ENCODE data around the gene PRAMEF12. TPM values are rescaled to one million over a fixed set of nuclear protein-coding genes. Genes with fewer than 3 reads are reported as not detected.
"Not testable (repeated sequence)": the region's sequence is repeated elsewhere in the genome, so short reads cannot be mapped to it uniquely, and the experiment has no call there.

PRAMEF12 gene
- total RNA-seq, 1 experiment from 2014 or later, result not detected

DNA sequence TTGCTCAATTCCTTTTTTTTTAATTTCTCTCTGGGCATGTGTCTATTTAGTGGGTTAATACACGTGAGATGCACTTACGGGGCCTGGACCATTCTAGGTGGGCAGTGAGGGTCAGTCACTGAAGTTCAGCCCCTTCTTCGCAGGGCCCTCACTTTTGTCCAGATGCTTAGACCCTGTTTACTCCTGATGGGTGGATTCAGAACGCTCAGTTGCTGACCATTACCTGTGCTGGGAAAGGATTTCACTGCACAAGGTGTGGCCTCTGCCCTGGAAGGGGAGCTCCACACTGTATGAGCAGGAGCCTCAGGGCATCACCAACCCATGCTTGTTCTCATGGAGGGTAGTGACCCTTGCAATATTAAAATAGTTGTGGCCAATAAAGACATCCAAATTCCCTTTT lies 4.5 kb downstream of the PRAMEF12 start:
- Mint-ChIP-seq H3K36me3 (ENCODE audit: insufficient read depth, unreplicated experiment) (no peaks in the 10 kb centered on the region), H3K27me3 (ENCODE audit: insufficient read depth, unreplicated experiment) (peaks cover 3% of the 10 kb centered on the region), H3K4me1 (ENCODE audit: low read depth, unreplicated experiment) (no peaks in the 10 kb centered on the region), H3K9me3 (ENCODE audit: unreplicated experiment) (no peaks in the 10 kb centered on the region), H3K4me3 (ENCODE audit: unreplicated experiment) (no peak overlapping the region), H3K27ac (ENCODE audit: unreplicated experiment) (no peak overlapping the region)
- Histone ChIP-seq H3K27me3 (replicated peaks; ENCODE audit: control insufficient read depth, insufficient read depth, low read length) (no peaks in the 10 kb centered on the region), H3K9me3 (no peaks in the 10 kb centered on the region), H3K4me3 (ENCODE audit: low read depth, low read length) (no peak overlapping the region), H3K4me1 (no peaks in the 10 kb centered on the region), H3K36me3 (ENCODE audit: control insufficient read depth, insufficient read depth, low read length) (no peaks in the 10 kb centered on the region)
- ChIA-PET POLR2A (no interaction called here), CTCF (no interaction called here)
- no peak for DNase-seq
- no TSS peak for BruUV-seq (replicated peaks)
- intact Hi-C loops (cut with micrococcal nuclease; ENCODE audit: unreplicated experiment), result no loop called here
- TF ChIP-seq CTCF (IDR thresholded peaks at IDR 0.05; ENCODE audit: insufficient read depth in 1 of 2, low read depth in 1 of 2, low read length in 1 of 2, severe bottlenecking in 1 of 2, unreplicated experiment in 1 of 2), result no peak

DNA sequence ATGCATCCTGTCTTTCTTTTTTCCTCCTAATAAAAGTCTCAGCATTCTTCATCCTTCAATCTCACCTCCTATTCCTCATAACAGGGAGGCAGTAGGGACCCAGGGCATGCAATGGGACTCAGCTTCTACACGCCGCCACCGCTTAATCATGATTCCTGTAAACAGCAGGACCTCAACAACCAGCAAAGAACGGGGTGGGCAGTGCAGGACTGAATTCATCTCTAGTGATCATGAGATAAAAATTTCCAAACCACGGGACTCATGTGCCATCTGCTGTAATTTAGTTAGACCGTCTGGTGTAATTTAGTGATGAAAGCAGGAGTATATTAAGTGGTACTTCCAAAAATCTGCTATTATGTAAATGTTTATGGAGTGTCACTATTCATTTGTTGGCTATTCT lies 5.4 kb downstream of the PRAMEF12 start:
- no peaks in the 10 kb centered on the region for H3K36me3 Mint-ChIP-seq (ENCODE audit: insufficient read depth, unreplicated experiment)
- CTCF ChIA-PET, result no interaction called here
- BruUV-seq (replicated peaks), result no TSS peak

GRCh38 chr1:12781488-12781887 lies 8.0 kb downstream of the PRAMEF12 start:
- CTCF ChIA-PET; H3K4me1 ChIP-seq; intact Hi-C loops (cut with micrococcal nuclease; ENCODE audit: unreplicated experiment); H3K36me3 ChIP-seq (ENCODE audit: control insufficient read depth, insufficient read depth, low read length); H3K4me1 Mint-ChIP-seq (ENCODE audit: low read depth, unreplicated experiment); H3K27me3 Mint-ChIP-seq (ENCODE audit: insufficient read depth, unreplicated experiment); POLR2A ChIA-PET; H3K9me3 ChIP-seq; H3K27ac Mint-ChIP-seq (ENCODE audit: unreplicated experiment); H3K4me3 ChIP-seq (ENCODE audit: low read depth, low read length); H3K36me3 Mint-ChIP-seq (ENCODE audit: insufficient read depth, unreplicated experiment); H3K27me3 ChIP-seq (replicated peaks; ENCODE audit: control insufficient read depth, insufficient read depth, low read length); BruUV-seq (replicated peaks); H3K4me3 Mint-ChIP-seq (ENCODE audit: unreplicated experiment): not testable (repeated sequence)
- DNase-seq, result peak in 1 of 2 experiments; percentile 30
- H3K9me3 Mint-ChIP-seq (ENCODE audit: unreplicated experiment), result peaks cover 10% of the 10 kb centered on the region

More for the DNA sequence above, 5.4 kb downstream of the PRAMEF12 start:
- Histone ChIP-seq H3K9me3 (no peaks in the 10 kb centered on the region), H3K36me3 (ENCODE audit: control insufficient read depth, insufficient read depth, low read length) (no peaks in the 10 kb centered on the region), H3K27me3 (replicated peaks; ENCODE audit: control insufficient read depth, insufficient read depth, low read length) (no peaks in the 10 kb centered on the region), H3K4me3 (ENCODE audit: low read depth, low read length) (no peak overlapping the region), H3K4me1 (no peaks in the 10 kb centered on the region)
- no peak overlapping the region for H3K4me3 Mint-ChIP-seq (ENCODE audit: unreplicated experiment)
- intact Hi-C loops (cut with micrococcal nuclease; ENCODE audit: unreplicated experiment), result no loop called here
- H3K4me1 Mint-ChIP-seq (ENCODE audit: low read depth, unreplicated experiment), result no peaks in the 10 kb centered on the region
- TF ChIP-seq CTCF (IDR thresholded peaks at IDR 0.05; ENCODE audit: insufficient read depth in 1 of 2, low read depth in 1 of 2, low read length in 1 of 2, severe bottlenecking in 1 of 2, unreplicated experiment in 1 of 2), result no peak
- H3K27ac Mint-ChIP-seq (ENCODE audit: unreplicated experiment), result no peak overlapping the region
- H3K27me3 Mint-ChIP-seq (ENCODE audit: insufficient read depth, unreplicated experiment), result no peaks in the 10 kb centered on the region
- POLR2A ChIA-PET, result no interaction called here
- H3K9me3 Mint-ChIP-seq (ENCODE audit: unreplicated experiment), result no peaks in the 10 kb centered on the region
- no peak for DNase-seq

DNA sequence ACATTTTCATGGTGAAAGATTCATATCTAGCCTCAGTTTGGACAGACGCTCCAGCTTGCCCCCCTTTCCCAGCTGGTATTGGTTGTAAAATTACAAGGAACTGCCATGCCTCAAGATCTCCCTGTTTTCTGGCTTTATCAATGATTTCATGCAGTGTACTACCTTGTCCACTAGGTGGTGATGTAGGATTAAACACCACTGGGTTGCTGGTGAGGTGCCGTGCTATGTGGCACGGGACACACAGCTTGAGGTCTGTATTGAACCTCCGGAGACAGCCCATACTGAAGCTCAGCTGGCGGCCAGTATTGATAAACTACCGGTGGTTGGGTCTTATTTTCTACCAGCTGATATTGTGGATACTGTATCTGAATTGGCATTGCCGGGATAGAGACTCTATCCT lies 10.2 kb downstream of the PRAMEF12 start:
- not testable (repeated sequence) for BruUV-seq (replicated peaks)
- peak in 1 of 2 experiments; percentile 24 for TF ChIP-seq CTCF (IDR thresholded peaks at IDR 0.05; ENCODE audit: insufficient read depth in 1 of 2, low read depth in 1 of 2, low read length in 1 of 2, severe bottlenecking in 1 of 2, unreplicated experiment in 1 of 2)
- DNase-seq, result peak in 1 of 2 experiments; percentile 34

GRCh38 chr1:12784729-12785128 lies 11.2 kb downstream of the PRAMEF12 start:
- CTCF ChIA-PET; H3K36me3 Mint-ChIP-seq (ENCODE audit: insufficient read depth, unreplicated experiment): not testable (repeated sequence)

More for the DNA sequence above, 10.2 kb downstream of the PRAMEF12 start:
- H3K4me3 ChIP-seq (ENCODE audit: low read depth, low read length); H3K9me3 ChIP-seq; intact Hi-C loops (cut with micrococcal nuclease; ENCODE audit: unreplicated experiment); H3K27ac Mint-ChIP-seq (ENCODE audit: unreplicated experiment); H3K36me3 ChIP-seq (ENCODE audit: control insufficient read depth, insufficient read depth, low read length); H3K27me3 ChIP-seq (replicated peaks; ENCODE audit: control insufficient read depth, insufficient read depth, low read length); H3K4me1 Mint-ChIP-seq (ENCODE audit: low read depth, unreplicated experiment); H3K36me3 Mint-ChIP-seq (ENCODE audit: insufficient read depth, unreplicated experiment); H3K27me3 Mint-ChIP-seq (ENCODE audit: insufficient read depth, unreplicated experiment); H3K4me1 ChIP-seq; POLR2A ChIA-PET; CTCF ChIA-PET; H3K4me3 Mint-ChIP-seq (ENCODE audit: unreplicated experiment): not testable (repeated sequence)
- H3K9me3 Mint-ChIP-seq (ENCODE audit: unreplicated experiment), result peaks cover 10% of the 10 kb centered on the region

More at GRCh38 chr1:12784729-12785128, 11.2 kb downstream of the PRAMEF12 start:
- H3K27ac Mint-ChIP-seq (ENCODE audit: unreplicated experiment); intact Hi-C loops (cut with micrococcal nuclease; ENCODE audit: unreplicated experiment); H3K27me3 ChIP-seq (replicated peaks; ENCODE audit: control insufficient read depth, insufficient read depth, low read length); H3K4me1 ChIP-seq; BruUV-seq (replicated peaks); H3K36me3 ChIP-seq (ENCODE audit: control insufficient read depth, insufficient read depth, low read length); H3K9me3 ChIP-seq; H3K4me1 Mint-ChIP-seq (ENCODE audit: low read depth, unreplicated experiment); H3K4me3 Mint-ChIP-seq (ENCODE audit: unreplicated experiment); POLR2A ChIA-PET; H3K27me3 Mint-ChIP-seq (ENCODE audit: insufficient read depth, unreplicated experiment); H3K4me3 ChIP-seq (ENCODE audit: low read depth, low read length): not testable (repeated sequence)
- peaks cover 10% of the 10 kb centered on the region for H3K9me3 Mint-ChIP-seq (ENCODE audit: unreplicated experiment)
- peak in 1 of 2 experiments; percentile 9 for DNase-seq

Measured in Caco-2 (cell line).